Keratinocyte (primary cell): Measurements from ENCODE around the gene HLTF.

Source experiments
- CTCF ChIP-seq, 3 experiments: IDR thresholded peaks in 1 of 3; conservative IDR thresholded peaks in 1 of 3; optimal IDR thresholded peaks in 1 of 3; 2 replicates in 2 of 3; 3 replicates in 1 of 3; pipeline versions ENCODE3 to v1.5.1; 2011; ENCODE audit warnings: low read length in 3 of 3, mild to moderate bottlenecking in 3 of 3, moderate library complexity in 2 of 3, control low read depth in 1 of 3, inconsistent platforms in 1 of 3; ENCODE audit not compliant: insufficient read depth in 2 of 3; ENCODE audit errors: extremely low read depth in 1 of 3
- EZH2 ChIP-seq: IDR thresholded peaks from one replicate; pipeline ENCODE4 v1.6.1; 2012; ENCODE audit warnings: inconsistent platforms, mild to moderate bottlenecking, low read length, moderate library complexity

- TF ChIP-seq CTCF (optimal IDR thresholded peaks at IDR 0.05 in 1 of 3, IDR thresholded peaks at IDR 0.05 in 1 of 3, conservative IDR thresholded peaks at IDR 0.05 in 1 of 3; ENCODE audit: extremely low read depth in 1 of 3, insufficient read depth in 2 of 3, low read length in 3 of 3), result no peak
- no peak for TF ChIP-seq EZH2
These were observed 24.6 kb downstream of the HLTF start for GRCh38 chr3:149061776-149062175.
